H1 (cell line): Measurements from ENCODE around the gene IQCN. TPM values are rescaled to one million over a fixed set of nuclear protein-coding genes. Genes with fewer than 3 reads are reported as not detected.

ENCODE experiments used
- CTCF ChIA-PET: fragments of 300-600 bp; sonication (Branson Sonifier 250); formaldehyde crosslinking; loops from one replicate; lab custom pipeline; 2021; ENCODE audit not compliant: partially characterized antibody; lab: Charles Lee
- POLR2A ChIA-PET: fragments of 300-600 bp; sonication (Branson Sonifier 250); formaldehyde crosslinking; loops from one replicate; lab custom pipeline; 2021; ENCODE audit warnings: inconsistent platforms; ENCODE audit not compliant: partially characterized antibody; lab: Charles Lee
- DNase-seq, 2 experiments: peaks; one replicate each; pipeline versions ENCODE4 v3.0.0 to v3.0.0-alpha.2; 2010 to 2022; ENCODE audit warnings: low spot score in 2 of 2, low read depth in 1 of 2, mixed read lengths in 1 of 2
- FAIRE-seq: peaks from 2 replicates; lab custom pipeline; 2011; peaks lifted over from hg19 to GRCh38; lab: Jason Lieb, UNC
- H2AFZ ChIP-seq: 2 replicates; pipeline ENCODE4 v1.8.1; 2012; ENCODE audit warnings: low read length, inconsistent platforms
- H2AK5ac ChIP-seq: 2 replicates; pipeline ENCODE4 v1.6.1; 2013; ENCODE audit warnings: low read depth, low read length
- H2BK120ac ChIP-seq: replicated peaks from 2 replicates; pipeline ENCODE3; 2013; ENCODE audit warnings: low read depth, low read length, inconsistent platforms
- H2BK12ac ChIP-seq: 2 replicates; pipeline ENCODE4 v1.6.1; 2013; ENCODE audit warnings: low read depth, low read length
- H2BK15ac ChIP-seq: 2 replicates; pipeline ENCODE4 v1.6.1; 2013; ENCODE audit warnings: low read length
- H2BK20ac ChIP-seq: 2 replicates; pipeline ENCODE4 v1.6.1; 2013; ENCODE audit warnings: low read length
- H2BK5ac ChIP-seq: 2 replicates; pipeline ENCODE4 v1.6.1; 2013; ENCODE audit warnings: low read depth, low read length
- H3K14ac ChIP-seq: 2 replicates; pipeline ENCODE4 v1.6.1; 2013; ENCODE audit warnings: inconsistent platforms; ENCODE audit not compliant: insufficient read length
- H3K18ac ChIP-seq: 2 replicates; pipeline ENCODE4 v1.6.1; 2013; ENCODE audit warnings: low read length; ENCODE audit errors: extremely low read depth
- H3K23ac ChIP-seq: 2 replicates; pipeline ENCODE4 v1.6.1; 2013; ENCODE audit warnings: inconsistent platforms; ENCODE audit not compliant: insufficient read length
- H3K23me2 ChIP-seq: 2 replicates; pipeline ENCODE4 v1.6.1; 2013; ENCODE audit warnings: low read depth, low read length
- H3K27ac ChIP-seq: 2 replicates; pipeline ENCODE4 v1.6.1; 2011; ENCODE audit warnings: low read depth, low read length, inconsistent platforms
- H3K27me3 ChIP-seq, 4 experiments: replicated peaks in 1 of 4; 1 replicate in 1 of 4; 2 replicates in 3 of 4; pipeline versions ENCODE4 v1.6.1 to v1.8.1; 2011 to 2013; ENCODE audit warnings: low read length in 3 of 4, mild to moderate bottlenecking in 3 of 4, inconsistent platforms in 2 of 4, mixed read lengths in 2 of 4, moderate library complexity in 1 of 4; ENCODE audit not compliant: control insufficient read depth in 3 of 4, insufficient read depth in 3 of 4; ENCODE audit errors: extremely low read depth in 1 of 4
- H3K36me3 ChIP-seq, 4 experiments: 2 replicates each; pipeline versions ENCODE4 v1.6.1 to v1.8.1; 2011 to 2013; ENCODE audit warnings: mild to moderate bottlenecking in 4 of 4, low read length in 3 of 4, moderate library complexity in 2 of 4, control low read depth in 1 of 4, inconsistent platforms in 1 of 4; ENCODE audit not compliant: insufficient read depth in 4 of 4, control insufficient read depth in 2 of 4
- H3K4ac ChIP-seq: replicated peaks from 2 replicates; pipeline ENCODE3; 2013; ENCODE audit warnings: low read length, low read depth, mixed read lengths, inconsistent platforms; ENCODE audit not compliant: insufficient read length
- H3K4me1 ChIP-seq, 4 experiments: replicated peaks in 1 of 4; 1 replicate in 1 of 4; 2 replicates in 3 of 4; pipeline versions ENCODE4 v1.6.1 to v1.8.1; 2011 to 2013; ENCODE audit warnings: low read length in 3 of 4, inconsistent platforms in 2 of 4, mixed read lengths in 1 of 4; ENCODE audit not compliant: insufficient read depth in 4 of 4, control insufficient read depth in 3 of 4
- H3K4me2 ChIP-seq, 2 experiments: 2 replicates each; pipeline versions ENCODE4 v1.6.1 to v1.8.1; 2011 to 2013; ENCODE audit warnings: low read depth in 2 of 2, low read length in 2 of 2, control low read depth in 1 of 2, inconsistent platforms in 1 of 2, mild to moderate bottlenecking in 1 of 2; ENCODE audit not compliant: insufficient read depth in 1 of 2
- H3K4me3 ChIP-seq, 4 experiments: fragments of 200-600, 300-600 bp in 1 of 4; sonication (generic), shearing (Covaris generic), sonication (Bioruptor Twin) in 1 of 4; 2 replicates each; pipeline versions ENCODE4 v1.5.1 to v1.8.1; 2011 to 2016; ENCODE audit warnings: low read length in 4 of 4, low read depth in 3 of 4, control low read depth in 2 of 4, inconsistent platforms in 2 of 4, mild to moderate bottlenecking in 2 of 4, mixed read lengths in 1 of 4, moderate library complexity in 1 of 4; ENCODE audit not compliant: insufficient read depth in 2 of 4; ENCODE audit errors: extremely low read depth in 1 of 4
- H3K56ac ChIP-seq: replicated peaks from 2 replicates; pipeline ENCODE3; 2013; ENCODE audit warnings: low read depth, mild to moderate bottlenecking, mixed read lengths, low read length, inconsistent platforms; ENCODE audit not compliant: insufficient read length
- H3K79me1 ChIP-seq: 2 replicates; pipeline ENCODE4 v1.6.1; 2013; ENCODE audit warnings: low read depth, low read length, control low read depth
- H3K79me2 ChIP-seq, 2 experiments: 2 replicates each; pipeline versions ENCODE4 v1.6.1 to v1.8.1; 2012 to 2013; ENCODE audit warnings: low read length in 2 of 2, mild to moderate bottlenecking in 2 of 2, inconsistent platforms in 1 of 2; ENCODE audit not compliant: insufficient read depth in 2 of 2, control insufficient read depth in 1 of 2
- H3K9ac ChIP-seq, 4 experiments: replicated peaks in 1 of 4; 1 replicate in 1 of 4; 2 replicates in 3 of 4; pipeline versions ENCODE4 v1.6.1 to v1.8.1; 2011 to 2013; ENCODE audit warnings: low read depth in 3 of 4, low read length in 3 of 4, control low read depth in 2 of 4, mild to moderate bottlenecking in 2 of 4, moderate library complexity in 2 of 4, inconsistent platforms in 1 of 4; ENCODE audit errors: extremely low read depth in 1 of 4
- H3K9me3 ChIP-seq, 2 experiments: 2 replicates each; pipeline versions ENCODE4 v1.6.1 to v1.8.1; 2012 to 2013; ENCODE audit warnings: mild to moderate bottlenecking in 2 of 2, moderate library complexity in 2 of 2, control low read depth in 1 of 2, inconsistent platforms in 1 of 2, low read depth in 1 of 2, low read length in 1 of 2, mixed read lengths in 1 of 2; ENCODE audit not compliant: insufficient read depth in 2 of 2
- H4K20me1 ChIP-seq, 2 experiments: replicated peaks in 1 of 2; 2 replicates each; pipeline versions ENCODE3 to v1.8.1; 2011 to 2013; ENCODE audit warnings: inconsistent platforms in 2 of 2, low read length in 2 of 2, mild to moderate bottlenecking in 1 of 2; ENCODE audit not compliant: insufficient read depth in 2 of 2, control insufficient read depth in 1 of 2
- H4K5ac ChIP-seq: 2 replicates; pipeline ENCODE4 v1.6.1; 2013; ENCODE audit warnings: low read length, low read depth, mixed read lengths, inconsistent platforms; ENCODE audit not compliant: insufficient read length
- H4K8ac ChIP-seq: 2 replicates; pipeline ENCODE4 v1.8.0; 2013; ENCODE audit warnings: mild to moderate bottlenecking, moderate library complexity, low read length, inconsistent platforms; ENCODE audit not compliant: insufficient read depth; ENCODE audit errors: extremely low read depth
- H4K91ac ChIP-seq: replicated peaks from 2 replicates; pipeline ENCODE3; 2013; ENCODE audit warnings: low read length, mixed read lengths, inconsistent platforms; ENCODE audit not compliant: insufficient read length
- CHD2 ChIP-seq: IDR thresholded peaks from 2 replicates; pipeline ENCODE4 v1.6.1; 2012; ENCODE audit warnings: low read length, improper control_type of control experiment
- FOSL1 ChIP-seq: IDR thresholded peaks from 2 replicates; pipeline ENCODE4 v1.6.1; 2011; ENCODE audit warnings: mild to moderate bottlenecking, low read depth, low read length, moderate library complexity; ENCODE audit not compliant: insufficient read depth
- RAD21 ChIP-seq, 2 experiments: IDR thresholded peaks in 1 of 2; conservative IDR thresholded peaks in 1 of 2; 2 replicates each; pipeline ENCODE4 v1.6.1; 2011; ENCODE audit warnings: low read depth in 2 of 2, low read length in 2 of 2, improper control_type of control experiment in 1 of 2, inconsistent platforms in 1 of 2, mild to moderate bottlenecking in 1 of 2, moderate library complexity in 1 of 2
- SP1 ChIP-seq: IDR thresholded peaks from 2 replicates; pipeline ENCODE4 v1.6.1; 2011; ENCODE audit warnings: low read depth, low read length
- TBP ChIP-seq: IDR thresholded peaks from 2 replicates; pipeline ENCODE4 v1.6.1; 2011; ENCODE audit warnings: low read depth, low read length, improper control_type of control experiment
- WGBS, 2 experiments: shearing (Covaris generic) in 1 of 2; methylation state at CpG; one replicate each; pipeline versions ENCODE4 v1.1.6 to v1.1.7; 2013 to 2015; ENCODE audit warnings: low lambda C conversion rate in 2 of 2, mixed read lengths in 2 of 2, inconsistent platforms in 1 of 2, low coverage in 1 of 2, missing lambda C conversion rate in 1 of 2; ENCODE audit not compliant: insufficient replicate concordance in 2 of 2, insufficient coverage in 1 of 2, insufficient read length in 1 of 2; ENCODE audit errors: extremely low coverage in 1 of 2, missing lambda C conversion rate in 1 of 2; 5-methylcytosine and 5-hydroxymethylcytosine counted together
- polyA plus RNA-seq, 7 experiments: library from polyadenylated mRNA; depleted of rRNA in 3 of 7; stranded (reverse) in 5 of 7; unstranded in 2 of 7; fragments of >200 nt in 5 of 7; fragments of 200-250 nt in 2 of 7; gene quantifications; 1 replicate in 5 of 7; 2 replicates in 1 of 7; 4 replicates in 1 of 7; pipeline versions ENCODE4 v1.2.1 to v1.2.3, GENCODE V29; 2011 to 2013; ENCODE audit warnings: missing spikeins in 2 of 7, mixed read lengths in 2 of 7
- total RNA-seq: library from RNA; stranded (reverse); fragmentation: NEBNext Ultra II Directional; extraction: Animal tissue kit (Norgen Biotek cat#: 25700); gene quantifications from 2 replicates; pipeline ENCODE4 v1.2.1, GENCODE V29; 2021
- TF ChIP-seq, protein P1 (sequence below): IDR thresholded peaks from 2 replicates; pipeline ENCODE4 v1.6.1; 2012; ENCODE audit warnings: inconsistent platforms

The IQCN gene
- total and polyA plus RNA-seq, 2 of the 8 experiments (the other 6 are each of a cell fraction or from before 2014, with no cell fraction given) = 0.36 to 1.0 TPM

DNA sequence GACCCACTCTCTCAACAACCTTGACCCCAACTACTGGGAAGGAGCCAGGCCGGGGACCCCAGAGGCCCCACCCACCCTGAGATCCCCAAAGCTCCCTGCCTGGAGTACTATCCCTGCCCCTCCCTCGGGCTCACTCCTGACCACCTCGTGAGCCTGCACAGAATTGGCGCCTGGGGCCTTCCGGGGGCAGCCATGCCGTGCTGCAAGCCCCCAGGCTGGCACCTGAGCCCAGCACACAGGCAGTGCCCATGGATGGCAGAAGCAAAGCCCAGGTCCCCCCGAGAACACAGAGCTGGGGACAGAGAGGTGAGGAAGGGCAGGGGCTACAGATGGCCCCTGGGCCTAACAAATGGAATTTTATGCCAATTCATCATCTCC is 34.7 kb upstream of the IQCN start:
- ChIA-PET POLR2A (interaction anchor here (0.6 to 2.6 kb wide), 4 partner anchors 8 to 28 kb away, joined by 3 to 6 read pairs (median 6); partner anchors contain the start of genes JUND and LSM4), CTCF (interaction anchor here (0.8 to 2.6 kb wide), 4 partner anchors 10 to 36 kb away, joined by 4 to 18 read pairs (median 5); partner anchors contain the start of gene LSM4)
- WGBS, 2 experiments = 89% methylated on average over 4 of the region's 7 CpGs; no CpG with 5 or more reads in 1 of the 2 experiments
- no peak overlapping the region for H4K5ac ChIP-seq
- H4K20me1 ChIP-seq = peaks cover 0 to 8% of the 10 kb centered on the region in 2 experiments
- H3K4me1 ChIP-seq = peaks cover 0 to 17% (median 9%) of the 10 kb centered on the region in 4 experiments; a peak in 6 of 7 replicates
- no peak overlapping the region for H2BK5ac ChIP-seq
- peaks cover 0 to 4% of the 10 kb centered on the region in 2 experiments; a peak in 1 of 4 replicates for H3K79me2 ChIP-seq
- peaks cover 13 to 63% (median 43%) of the 10 kb centered on the region in 4 experiments for H3K36me3 ChIP-seq
- no peak overlapping the region for H3K23ac ChIP-seq
- no peaks in the 10 kb centered on the region for H3K27me3 ChIP-seq
- H3K9me3 ChIP-seq = no peaks in the 10 kb centered on the region
- H4K8ac ChIP-seq = no peak overlapping the region
- DNase-seq (no peak), FAIRE-seq (no peak)
- no peak overlapping the region for H2BK120ac ChIP-seq
- H3K4me3 ChIP-seq = no peak overlapping the region
- no peak overlapping the region for H2AK5ac ChIP-seq
- H3K56ac ChIP-seq = no peak overlapping the region
- no peak overlapping the region for H3K18ac ChIP-seq
- no peak overlapping the region for H3K4me2 ChIP-seq
- no peak overlapping the region for H2BK12ac ChIP-seq
- H2BK20ac ChIP-seq = no peak overlapping the region
- no peak overlapping the region for H2BK15ac ChIP-seq
- H3K14ac ChIP-seq = no peak overlapping the region
- H3K23me2 ChIP-seq = peaks cover 5% of the 10 kb centered on the region; the same call in 1 of the 2 replicates
- no peaks in the 10 kb centered on the region; the same call in 1 of the 2 replicates for H3K79me1 ChIP-seq
- no peak overlapping the region for H2AFZ ChIP-seq
- H3K4ac ChIP-seq = no peak overlapping the region
- no peak overlapping the region for H4K91ac ChIP-seq
- H3K9ac ChIP-seq = no peak overlapping the region
- no peak for TF ChIP-seq RAD21 (IDR thresholded peaks at IDR 0.05 in 1 of 2, conservative IDR thresholded peaks at IDR 0.05 in 1 of 2; ENCODE audit: low read depth in 2 of 2, low read length in 2 of 2)
- TF ChIP-seq, protein P1, sequence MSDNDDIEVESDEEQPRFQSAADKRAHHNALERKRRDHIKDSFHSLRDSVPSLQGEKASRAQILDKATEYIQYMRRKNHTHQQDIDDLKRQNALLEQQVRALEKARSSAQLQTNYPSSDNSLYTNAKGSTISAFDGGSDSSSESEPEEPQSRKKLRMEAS = no peak
- TF ChIP-seq SP1 = no peak
- no peak for TF ChIP-seq TBP
- no peak for TF ChIP-seq FOSL1
- TF ChIP-seq CHD2 = no peak
- H3K27ac ChIP-seq = no peak overlapping the region
